Upper lobe of left lung (tissue), 6 donors: Measurements from ENCODE around the gene WWC1. TPM values are rescaled to one million over a fixed set of nuclear protein-coding genes. Genes with fewer than 3 reads are reported as not detected.

ENCODE experiments used
- ATAC-seq, 2 donors: fragments of 200-7000 bp; cut with Tn5 transposase; one replicate each; pipeline ENCODE4 v1.9.1; 2022; ENCODE audit warnings: mild to moderate bottlenecking in 2 of 2, moderate library complexity in 2 of 2; ENCODE audit not compliant: low FRiP score in 2 of 2
- DNase-seq, 2 donors: peaks; one replicate each; pipeline ENCODE4 v3.0.0-alpha.2; 2019 to 2020
- H3K27ac ChIP-seq, 4 donors: fragments of 200-600 bp; sonication (generic); one replicate each; pipeline ENCODE4 v1.5.1; 2016 to 2019
- H3K27me3 ChIP-seq, 4 donors: fragments of 200-600 bp; sonication (generic); one replicate each; pipeline ENCODE4 v1.5.1; 2017 to 2019
- H3K36me3 ChIP-seq, 4 donors: fragments of 200-600 bp; sonication (generic); one replicate each; pipeline ENCODE4 v1.5.1; 2016 to 2019
- H3K4me1 ChIP-seq, 4 donors: fragments of 200-600 bp; sonication (generic); one replicate each; pipeline ENCODE4 v1.5.1; 2018 to 2019
- H3K4me3 ChIP-seq, 4 donors: fragments of 200-600 bp; sonication (generic); one replicate each; pipeline ENCODE4 v1.5.1; 2017 to 2019; ENCODE audit warnings: mild to moderate bottlenecking in 2 of 4, moderate library complexity in 1 of 4
- H3K9me3 ChIP-seq, 4 donors: fragments of 200-600 bp; sonication (generic); one replicate each; pipeline ENCODE4 v1.5.1; 2018 to 2019
- EP300 ChIP-seq, 4 donors: sonication (generic); formaldehyde crosslinking; IDR thresholded peaks; one replicate each; pipeline ENCODE4 v1.5.1; 2017; ENCODE audit warnings: antibody characterized with exemption in 4 of 4, control low read depth in 2 of 4
- POLR2A ChIP-seq, 4 donors: fragments of 450-650 bp; IDR thresholded peaks; one replicate each; pipeline ENCODE4 v1.5.1; 2016 to 2017; ENCODE audit warnings: antibody characterized with exemption in 4 of 4, mild to moderate bottlenecking in 2 of 4
- POLR2AphosphoS5 ChIP-seq, 2 donors: sonication (generic); formaldehyde crosslinking; IDR thresholded peaks; one replicate each; pipeline ENCODE4 v1.5.1; 2017; ENCODE audit warnings: antibody characterized with exemption in 2 of 2
- WGBS, 2 donors: methylation state at CpG; one replicate each; pipeline ENCODE4 v1.1.5; 2017 to 2018; 5-methylcytosine and 5-hydroxymethylcytosine counted together
- total RNA-seq, 6 donors: library from RNA; depleted of rRNA in 4 of 6; stranded (reverse); fragments of >200 nt in 4 of 6; gene quantifications; one replicate each; pipeline versions ENCODE4 v1.1.0 to v1.2.1, GENCODE V29; 2016 to 2021
- TF ChIP-seq, protein P1 (sequence below), 6 experiments: fragments of 450-650 bp in 4 of 6; fragments of 200-600 bp in 2 of 6; sonication (generic) in 2 of 6; IDR thresholded peaks; one replicate each; pipeline ENCODE4 v1.5.1; 2016 to 2019; ENCODE audit warnings: antibody characterized with exemption in 6 of 6
- donor health status: DM: no; HTN: no; CAD: no; lungs with moderate emphysema.
- donor health status: DM: no; HTN: yes; CAD: no; lungs with severe emphysema.

Gene WWC1
- total RNA-seq, 6 donors from 2014 or later, result 64.9 to 99.1 (median 86.4) TPM

DNA sequence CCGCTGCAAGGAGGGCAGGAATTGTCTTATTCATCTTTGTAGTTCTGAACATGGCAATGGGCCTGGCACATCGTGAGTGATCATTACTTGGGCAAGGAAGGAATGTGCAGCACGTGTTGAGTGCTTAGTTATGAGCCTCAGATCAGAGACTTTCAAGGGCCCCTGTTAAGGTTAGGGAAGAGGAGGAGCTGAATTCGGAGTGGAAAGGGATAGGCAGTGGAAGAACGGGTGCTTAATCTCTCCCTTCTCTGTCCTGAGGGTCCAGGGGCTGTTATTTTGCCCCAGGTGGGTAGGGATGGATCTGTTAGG lies 135.4 kb downstream of the WWC1 start:
- Histone ChIP-seq H3K9me3 (no peaks in the 10 kb centered on the region), H3K36me3 (peaks cover 0 to 13% (median 3%) of the 10 kb centered on the region in 4 donors), H3K4me1 (no peaks in the 10 kb centered on the region), H3K27me3 (no peaks in the 10 kb centered on the region), H3K27ac (no peak overlapping the region), H3K4me3 (no peak overlapping the region)
- DNase-seq (no peak), ATAC-seq (no peak)
- TF ChIP-seq, protein P1, sequence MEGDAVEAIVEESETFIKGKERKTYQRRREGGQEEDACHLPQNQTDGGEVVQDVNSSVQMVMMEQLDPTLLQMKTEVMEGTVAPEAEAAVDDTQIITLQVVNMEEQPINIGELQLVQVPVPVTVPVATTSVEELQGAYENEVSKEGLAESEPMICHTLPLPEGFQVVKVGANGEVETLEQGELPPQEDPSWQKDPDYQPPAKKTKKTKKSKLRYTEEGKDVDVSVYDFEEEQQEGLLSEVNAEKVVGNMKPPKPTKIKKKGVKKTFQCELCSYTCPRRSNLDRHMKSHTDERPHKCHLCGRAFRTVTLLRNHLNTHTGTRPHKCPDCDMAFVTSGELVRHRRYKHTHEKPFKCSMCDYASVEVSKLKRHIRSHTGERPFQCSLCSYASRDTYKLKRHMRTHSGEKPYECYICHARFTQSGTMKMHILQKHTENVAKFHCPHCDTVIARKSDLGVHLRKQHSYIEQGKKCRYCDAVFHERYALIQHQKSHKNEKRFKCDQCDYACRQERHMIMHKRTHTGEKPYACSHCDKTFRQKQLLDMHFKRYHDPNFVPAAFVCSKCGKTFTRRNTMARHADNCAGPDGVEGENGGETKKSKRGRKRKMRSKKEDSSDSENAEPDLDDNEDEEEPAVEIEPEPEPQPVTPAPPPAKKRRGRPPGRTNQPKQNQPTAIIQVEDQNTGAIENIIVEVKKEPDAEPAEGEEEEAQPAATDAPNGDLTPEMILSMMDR (IDR thresholded peaks at IDR 0.05), result no peak
- TF ChIP-seq EP300 (IDR thresholded peaks at IDR 0.05) (no peak), POLR2A (IDR thresholded peaks at IDR 0.05) (no peak), POLR2AphosphoS5 (IDR thresholded peaks at IDR 0.05) (no peak)
- WGBS, 2 donors, result 78 to 79% methylated on average over 5 of the region's 5 CpGs

DNA sequence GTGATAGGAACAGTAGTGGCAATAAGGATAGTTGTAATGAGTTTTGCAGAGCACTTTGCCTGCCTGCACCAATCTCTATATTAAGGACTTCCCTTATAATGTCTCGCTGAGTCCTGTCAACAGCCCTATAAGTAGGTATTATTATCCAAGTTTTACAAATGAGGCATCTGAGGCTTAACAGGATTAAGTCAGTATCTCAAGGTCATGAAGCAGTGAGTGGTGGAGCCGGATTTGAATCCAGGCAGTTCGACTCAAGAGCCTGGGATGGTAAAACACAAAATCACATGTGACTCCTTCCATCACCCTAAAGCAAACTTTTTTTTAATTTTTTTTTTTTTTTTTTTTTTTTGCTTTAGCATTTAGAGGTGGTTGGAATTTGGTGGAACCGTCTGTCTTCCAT lies 135.8 kb downstream of the WWC1 start:
- TF ChIP-seq EP300 (IDR thresholded peaks at IDR 0.05) (no peak), POLR2A (IDR thresholded peaks at IDR 0.05) (no peak), POLR2AphosphoS5 (IDR thresholded peaks at IDR 0.05) (no peak)
- TF ChIP-seq, protein P1 (IDR thresholded peaks at IDR 0.05), result no peak
- ATAC-seq (no peak), DNase-seq (no peak)
- Histone ChIP-seq H3K4me1 (no peaks in the 10 kb centered on the region), H3K27ac (no peak overlapping the region), H3K9me3 (no peaks in the 10 kb centered on the region), H3K4me3 (no peak overlapping the region), H3K36me3 (peaks cover 0 to 13% (median 3%) of the 10 kb centered on the region in 4 donors), H3K27me3 (no peaks in the 10 kb centered on the region)
- WGBS, 2 donors, result 89% methylated on average over 4 of the region's 4 CpGs

DNA sequence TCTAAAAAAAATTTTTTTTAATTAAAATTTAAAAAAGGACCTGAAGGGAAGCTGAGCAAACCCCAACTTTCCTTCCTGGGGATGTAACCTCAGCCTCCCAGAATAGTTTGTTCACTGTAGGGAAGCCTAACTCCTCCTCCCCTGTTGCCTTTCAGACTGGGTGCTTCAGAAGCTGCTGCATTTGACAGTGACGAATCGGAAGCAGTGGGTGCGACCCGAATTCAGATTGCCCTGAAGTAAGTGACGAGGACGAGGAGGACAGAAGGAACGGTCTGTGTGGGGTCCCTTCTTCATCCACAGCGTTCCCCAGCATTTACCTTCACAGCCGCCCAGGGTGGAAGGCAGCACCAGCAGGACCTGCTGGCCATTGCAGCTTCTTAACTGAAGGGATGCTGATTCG lies 137.1 kb downstream of the WWC1 start:
- Histone ChIP-seq H3K36me3 (peaks cover 0 to 13% (median 3%) of the 10 kb centered on the region in 4 donors), H3K27me3 (no peaks in the 10 kb centered on the region), H3K4me1 (no peaks in the 10 kb centered on the region), H3K27ac (no peak overlapping the region), H3K9me3 (no peaks in the 10 kb centered on the region), H3K4me3 (no peak overlapping the region)
- ATAC-seq (no peak), DNase-seq (no peak)
- no peak for TF ChIP-seq POLR2AphosphoS5 (IDR thresholded peaks at IDR 0.05)
- TF ChIP-seq POLR2A (IDR thresholded peaks at IDR 0.05), result no peak
- TF ChIP-seq, protein P1 (IDR thresholded peaks at IDR 0.05), result no peak
- TF ChIP-seq EP300 (IDR thresholded peaks at IDR 0.05), result no peak
- 88 to 90% methylated on average over 10 of the region's 10 CpGs for WGBS, 2 donors

DNA sequence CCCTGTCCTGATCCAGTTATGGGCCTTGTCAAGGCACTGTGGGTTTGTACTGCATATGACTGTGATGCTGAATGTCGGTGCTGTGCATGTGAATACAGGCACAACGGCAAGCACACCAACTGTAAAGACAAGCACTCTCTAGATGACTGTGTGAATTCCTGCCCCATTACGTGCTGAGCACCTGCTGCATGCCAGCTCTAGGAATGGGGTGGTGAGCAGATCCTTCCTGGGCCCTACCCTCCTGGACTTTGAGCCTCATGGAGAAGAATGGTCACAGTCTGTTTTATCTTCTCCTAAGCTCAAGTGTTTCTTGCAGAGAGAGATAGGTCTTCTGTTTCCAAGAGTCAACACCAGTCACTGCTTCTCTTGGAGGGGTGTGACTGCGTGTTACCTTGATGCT lies 138.9 kb downstream of the WWC1 start:
- Histone ChIP-seq H3K4me3 (no peak overlapping the region), H3K36me3 (peaks cover 0 to 13% (median 4%) of the 10 kb centered on the region in 4 donors), H3K9me3 (no peaks in the 10 kb centered on the region), H3K27me3 (no peaks in the 10 kb centered on the region), H3K27ac (no peak overlapping the region), H3K4me1 (no peaks in the 10 kb centered on the region)
- ATAC-seq (peak; percentile 15 to 35), DNase-seq (no peak)
- TF ChIP-seq EP300 (IDR thresholded peaks at IDR 0.05) (no peak), POLR2AphosphoS5 (IDR thresholded peaks at IDR 0.05) (no peak), POLR2A (IDR thresholded peaks at IDR 0.05) (no peak)
- TF ChIP-seq, protein P1 (IDR thresholded peaks at IDR 0.05), result no peak
- WGBS, 2 donors, result 90 to 92% methylated on average over 4 of the region's 4 CpGs

DNA sequence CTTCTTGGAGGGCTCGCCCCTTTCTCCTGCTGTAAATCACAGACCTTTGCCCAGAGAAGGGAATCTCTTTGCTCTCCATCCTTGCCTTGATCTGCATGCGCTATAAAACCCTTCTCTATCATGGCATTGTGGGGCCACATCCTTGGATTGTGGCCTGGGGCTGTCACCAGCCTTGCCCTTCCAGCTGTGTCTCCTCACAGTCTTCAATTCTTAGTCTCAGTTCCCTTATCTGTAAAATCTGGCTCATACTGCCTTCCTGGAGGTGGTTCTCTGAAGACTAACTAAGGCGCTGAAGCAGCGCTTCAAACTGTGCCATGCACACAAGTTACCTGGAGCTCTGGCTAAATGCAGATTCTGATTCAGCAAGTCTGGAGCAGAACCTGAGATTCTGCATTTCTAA lies 141.5 kb downstream of the WWC1 start:
- Histone ChIP-seq H3K36me3 (peaks cover 0 to 13% (median 4%) of the 10 kb centered on the region in 4 donors), H3K4me1 (no peaks in the 10 kb centered on the region), H3K27me3 (no peaks in the 10 kb centered on the region), H3K9me3 (no peaks in the 10 kb centered on the region), H3K27ac (no peak overlapping the region), H3K4me3 (no peak overlapping the region)
- DNase-seq (no peak), ATAC-seq (no peak)
- WGBS, 2 donors, result 83 to 89% methylated on average over 4 of the region's 4 CpGs
- TF ChIP-seq, protein P1 (IDR thresholded peaks at IDR 0.05), result no peak
- TF ChIP-seq EP300 (IDR thresholded peaks at IDR 0.05), result no peak
- TF ChIP-seq POLR2AphosphoS5 (IDR thresholded peaks at IDR 0.05), result no peak
- TF ChIP-seq POLR2A (IDR thresholded peaks at IDR 0.05), result no peak
